Left ventricle myocardium inferior (tissue), 1 donor: ENCODE measurements around the gene PPP2R5B. TPM values are rescaled to one million over a fixed set of nuclear protein-coding genes. Genes with fewer than 3 reads are reported as not detected.

Experiments
- DNase-seq: peaks from one replicate; pipeline ENCODE4 v3.0.0-alpha.2; 2020
- H3K27ac ChIP-seq: fragments of 200-600 bp; replicated peaks from 2 replicates; pipeline ENCODE4 v1.8.0; 2021
- H3K27me3 ChIP-seq: fragments of 200-600 bp; 2 replicates; pipeline ENCODE4 v1.8.0; 2021; ENCODE audit warnings: low read depth
- H3K36me3 ChIP-seq: fragments of 200-600 bp; 2 replicates; pipeline ENCODE4 v1.8.0; 2021
- H3K4me1 ChIP-seq: fragments of 200-600 bp; 2 replicates; pipeline ENCODE4 v1.8.0; 2021
- H3K4me3 ChIP-seq: fragments of 200-600 bp; 2 replicates; pipeline ENCODE4 v1.8.0; 2021; ENCODE audit warnings: mild to moderate bottlenecking, moderate library complexity
- H3K9me3 ChIP-seq: fragments of 200-600 bp; replicated peaks from 2 replicates; pipeline ENCODE4 v1.8.0; 2021
- intact Hi-C: fragments of 100-400 bp; cut with micrococcal nuclease; formaldehyde crosslinking; loops from one replicate; pipeline ENCODE4 v1.11.0; 2022
- total RNA-seq: library from RNA; stranded (reverse); fragmentation: NEBNext Ultra II Directional; extraction: Animal tissue kit (Norgen Biotek cat#: 25700); gene quantifications from one replicate; pipeline ENCODE4 v1.2.1, GENCODE V29; 2021
- TF ChIP-seq, protein P1 (sequence below): fragments of 200-600 bp; IDR thresholded peaks from 2 replicates; pipeline ENCODE4 v1.8.0; 2021; ENCODE audit warnings: antibody characterized with exemption, mild to moderate bottlenecking, borderline replicate concordance
- donor health status: DM: no; HTN: yes; CAD: no; lungs with severe emphysema.

Gene PPP2R5B
- total RNA-seq, 1 donor from 2014 or later, result 22.5 TPM

DNA sequence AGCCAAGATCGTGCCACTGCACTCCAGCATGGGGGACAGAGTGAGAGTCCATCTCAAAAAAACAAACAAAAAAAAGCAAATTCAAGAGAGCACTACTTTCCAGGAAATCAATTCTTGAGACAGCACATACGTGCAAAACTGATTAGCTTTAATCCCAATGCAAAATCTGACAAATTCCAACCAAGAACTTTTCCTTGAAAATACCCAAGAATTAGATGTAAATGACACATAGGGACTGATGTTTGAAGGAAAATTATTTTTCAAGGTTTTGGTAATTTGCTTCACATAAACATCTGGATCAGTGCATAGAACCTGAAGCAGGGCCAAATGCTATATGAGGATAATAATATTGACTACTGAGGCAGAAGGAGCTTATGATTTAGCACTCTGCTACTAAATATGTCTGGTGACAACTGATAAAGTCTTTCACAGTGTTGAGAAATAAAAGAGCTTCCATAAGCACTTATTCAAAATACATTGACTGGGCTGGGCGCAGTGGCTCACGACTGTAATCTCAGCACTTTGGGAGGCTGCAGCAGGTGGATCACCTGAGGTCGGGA, 38.7 kb downstream of the PPP2R5B start:
- Histone ChIP-seq H3K4me3 (no peak overlapping the region), H3K36me3 (no peaks in the 10 kb centered on the region), H3K9me3 (no peaks in the 10 kb centered on the region), H3K4me1 (no peaks in the 10 kb centered on the region), H3K27me3 (peaks cover 8% of the 10 kb centered on the region), H3K27ac (no peak overlapping the region)
- intact Hi-C loops, result no loop called here
- TF ChIP-seq, protein P1, sequence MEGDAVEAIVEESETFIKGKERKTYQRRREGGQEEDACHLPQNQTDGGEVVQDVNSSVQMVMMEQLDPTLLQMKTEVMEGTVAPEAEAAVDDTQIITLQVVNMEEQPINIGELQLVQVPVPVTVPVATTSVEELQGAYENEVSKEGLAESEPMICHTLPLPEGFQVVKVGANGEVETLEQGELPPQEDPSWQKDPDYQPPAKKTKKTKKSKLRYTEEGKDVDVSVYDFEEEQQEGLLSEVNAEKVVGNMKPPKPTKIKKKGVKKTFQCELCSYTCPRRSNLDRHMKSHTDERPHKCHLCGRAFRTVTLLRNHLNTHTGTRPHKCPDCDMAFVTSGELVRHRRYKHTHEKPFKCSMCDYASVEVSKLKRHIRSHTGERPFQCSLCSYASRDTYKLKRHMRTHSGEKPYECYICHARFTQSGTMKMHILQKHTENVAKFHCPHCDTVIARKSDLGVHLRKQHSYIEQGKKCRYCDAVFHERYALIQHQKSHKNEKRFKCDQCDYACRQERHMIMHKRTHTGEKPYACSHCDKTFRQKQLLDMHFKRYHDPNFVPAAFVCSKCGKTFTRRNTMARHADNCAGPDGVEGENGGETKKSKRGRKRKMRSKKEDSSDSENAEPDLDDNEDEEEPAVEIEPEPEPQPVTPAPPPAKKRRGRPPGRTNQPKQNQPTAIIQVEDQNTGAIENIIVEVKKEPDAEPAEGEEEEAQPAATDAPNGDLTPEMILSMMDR, result no peak
- no peak for DNase-seq

DNA sequence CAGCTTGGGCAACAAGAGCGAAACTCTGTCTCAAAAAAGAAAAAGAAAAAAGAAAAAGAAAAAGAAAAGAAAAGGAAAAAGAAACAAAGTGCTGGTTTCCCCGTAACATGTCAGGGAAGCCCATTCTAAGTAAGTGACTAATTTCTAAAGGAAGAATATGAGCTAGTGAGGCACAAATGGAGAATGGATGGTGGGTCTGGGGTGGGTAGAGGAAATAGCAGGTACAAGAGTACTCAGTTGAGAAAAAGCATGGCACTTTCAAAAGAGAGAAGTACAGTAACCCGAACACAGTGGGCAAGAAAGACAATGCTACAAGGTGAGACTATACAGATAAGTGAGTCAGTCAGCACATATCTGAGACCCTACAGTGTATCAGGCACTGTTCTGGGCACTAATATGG, 42.9 kb downstream of the PPP2R5B start:
- Histone ChIP-seq H3K9me3 (no peaks in the 10 kb centered on the region), H3K4me3 (no peak overlapping the region), H3K27me3 (no peaks in the 10 kb centered on the region), H3K4me1 (peaks cover 11% of the 10 kb centered on the region), H3K27ac (no peak overlapping the region), H3K36me3 (no peaks in the 10 kb centered on the region)
- TF ChIP-seq, protein P1, result no peak
- intact Hi-C loops, result no loop called here
- DNase-seq, result no peak

DNA sequence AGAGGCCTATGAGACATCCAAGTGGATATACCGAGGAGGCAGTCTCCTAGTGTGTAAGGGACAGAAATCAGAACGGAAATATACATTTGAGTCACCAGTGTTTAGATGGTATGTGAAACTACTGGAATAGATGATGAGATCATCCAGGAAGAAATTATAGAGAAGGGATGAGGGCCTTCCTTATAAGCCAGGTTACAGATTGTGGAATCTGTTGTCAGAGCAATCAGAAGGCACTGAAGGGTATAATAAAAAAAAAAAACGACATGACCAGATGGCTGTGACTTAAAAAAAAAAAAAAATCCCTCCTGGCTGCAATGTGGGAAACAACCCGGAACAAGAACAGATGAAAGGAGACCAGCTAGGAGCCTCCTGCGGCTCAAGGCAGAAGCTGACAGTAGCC, 44.7 kb downstream of the PPP2R5B start:
- Histone ChIP-seq H3K27ac (no peak overlapping the region), H3K4me1 (peaks cover 15% of the 10 kb centered on the region), H3K4me3 (no peak overlapping the region), H3K36me3 (no peaks in the 10 kb centered on the region), H3K27me3 (no peaks in the 10 kb centered on the region), H3K9me3 (no peaks in the 10 kb centered on the region)
- TF ChIP-seq, protein P1, result no peak
- intact Hi-C loops, result no loop called here
- no peak for DNase-seq

DNA sequence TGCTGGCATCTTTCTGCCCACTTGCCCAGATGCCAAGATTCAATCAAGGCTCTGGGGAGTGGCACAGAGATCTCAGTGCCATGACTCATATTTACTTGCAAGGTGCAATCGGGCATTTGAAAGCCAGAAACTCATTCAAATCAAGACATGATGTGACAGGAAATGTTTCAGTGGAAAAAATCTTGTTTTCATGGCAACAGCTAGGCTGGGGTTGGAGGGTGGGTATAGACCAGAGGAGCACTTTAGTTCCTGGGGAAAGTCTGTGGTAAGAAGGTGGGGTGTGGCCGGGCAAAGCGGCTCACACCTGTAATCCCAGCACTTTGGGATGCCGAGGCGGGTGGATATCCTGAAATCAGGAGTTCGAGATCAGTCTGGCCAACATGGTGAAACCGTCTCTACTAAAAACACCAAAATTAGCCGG, 46.3 kb downstream of the PPP2R5B start:
- H3K9me3 ChIP-seq, result no peaks in the 10 kb centered on the region
- no peaks in the 10 kb centered on the region for H3K36me3 ChIP-seq
- H3K4me3 ChIP-seq, result no peak overlapping the region
- H3K27me3 ChIP-seq, result peaks cover 4% of the 10 kb centered on the region
- DNase-seq, result no peak
- intact Hi-C loops, result no loop called here
- H3K27ac ChIP-seq, result no peak overlapping the region
- TF ChIP-seq, protein P1, result no peak
- peaks cover 15% of the 10 kb centered on the region for H3K4me1 ChIP-seq

DNA sequence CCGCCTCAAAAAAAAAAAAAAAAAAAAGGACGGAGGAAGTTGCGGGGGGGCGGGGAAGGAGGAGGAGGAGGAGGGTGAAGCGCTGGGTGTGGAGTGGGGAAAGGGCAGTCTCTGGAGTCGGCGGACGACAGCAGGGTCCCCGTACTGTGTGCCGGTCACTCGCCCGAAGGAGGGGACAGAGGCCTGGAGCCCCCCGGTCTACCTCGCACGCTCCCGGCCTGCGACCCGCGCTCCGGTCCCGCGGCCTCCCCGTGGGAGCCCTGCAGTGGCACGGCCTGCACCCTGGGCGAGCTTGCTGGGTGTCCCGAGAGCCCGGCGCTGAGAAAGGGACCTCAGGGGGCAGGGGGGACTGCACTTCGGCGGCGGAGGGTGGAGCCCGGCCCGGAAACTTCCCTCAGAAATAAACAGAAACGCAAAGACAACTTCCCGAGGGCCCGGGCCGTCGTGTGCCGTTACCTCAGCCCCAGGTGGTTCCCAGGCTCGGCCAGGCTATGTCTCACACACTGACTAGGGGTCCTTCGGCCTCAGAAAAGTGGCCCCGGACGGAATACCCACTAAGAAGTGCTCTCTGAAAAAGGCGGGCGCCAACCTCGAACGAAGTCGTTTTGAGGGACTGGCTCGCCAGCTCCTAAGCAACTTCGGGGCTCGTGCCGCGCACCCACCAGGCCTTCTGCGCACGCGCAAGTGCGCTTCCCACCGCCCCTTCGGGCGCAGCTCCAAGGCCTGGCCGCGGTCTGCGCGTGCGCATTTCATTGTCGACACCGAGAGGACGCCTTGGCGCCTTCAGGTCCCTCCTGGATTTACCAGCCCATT, 47.1 kb downstream of the PPP2R5B start, which contains the start of gene MAJIN:
Gene MAJIN, minus strand, starts transcription at position 688 of the 813 bp plus-strand sequence. CDS start 12,703 bp downstream, outside the sequence.
- no peaks in the 10 kb centered on the region for H3K36me3 ChIP-seq
- intact Hi-C loops, result no loop called here
- peak within 1 kb of the TSS; percentile 67 for H3K4me3 ChIP-seq
- H3K27me3 ChIP-seq, result peaks cover 13% of the 10 kb centered on the region
- peak within 1 kb of the TSS; percentile 71 for H3K27ac ChIP-seq
- TF ChIP-seq, protein P1, result no peak
- peaks cover 15% of the 10 kb centered on the region for H3K4me1 ChIP-seq
- DNase-seq, result peak; percentile 88
- no peaks in the 10 kb centered on the region for H3K9me3 ChIP-seq
